Fibroblast of peridontal ligament (primary cell): Measurements from ENCODE around the gene SUN2.
"Not testable (repeated sequence)": the region's sequence is repeated elsewhere in the genome, so short reads cannot be mapped to it uniquely, and the experiment has no call there.

Experiments
- DNase-seq: peaks from one replicate; pipeline ENCODE4 v3.0.0-alpha.2; 2010; ENCODE audit errors: extremely low read depth

Gene SUN2, protein sequence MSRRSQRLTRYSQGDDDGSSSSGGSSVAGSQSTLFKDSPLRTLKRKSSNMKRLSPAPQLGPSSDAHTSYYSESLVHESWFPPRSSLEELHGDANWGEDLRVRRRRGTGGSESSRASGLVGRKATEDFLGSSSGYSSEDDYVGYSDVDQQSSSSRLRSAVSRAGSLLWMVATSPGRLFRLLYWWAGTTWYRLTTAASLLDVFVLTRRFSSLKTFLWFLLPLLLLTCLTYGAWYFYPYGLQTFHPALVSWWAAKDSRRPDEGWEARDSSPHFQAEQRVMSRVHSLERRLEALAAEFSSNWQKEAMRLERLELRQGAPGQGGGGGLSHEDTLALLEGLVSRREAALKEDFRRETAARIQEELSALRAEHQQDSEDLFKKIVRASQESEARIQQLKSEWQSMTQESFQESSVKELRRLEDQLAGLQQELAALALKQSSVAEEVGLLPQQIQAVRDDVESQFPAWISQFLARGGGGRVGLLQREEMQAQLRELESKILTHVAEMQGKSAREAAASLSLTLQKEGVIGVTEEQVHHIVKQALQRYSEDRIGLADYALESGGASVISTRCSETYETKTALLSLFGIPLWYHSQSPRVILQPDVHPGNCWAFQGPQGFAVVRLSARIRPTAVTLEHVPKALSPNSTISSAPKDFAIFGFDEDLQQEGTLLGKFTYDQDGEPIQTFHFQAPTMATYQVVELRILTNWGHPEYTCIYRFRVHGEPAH

DNA sequence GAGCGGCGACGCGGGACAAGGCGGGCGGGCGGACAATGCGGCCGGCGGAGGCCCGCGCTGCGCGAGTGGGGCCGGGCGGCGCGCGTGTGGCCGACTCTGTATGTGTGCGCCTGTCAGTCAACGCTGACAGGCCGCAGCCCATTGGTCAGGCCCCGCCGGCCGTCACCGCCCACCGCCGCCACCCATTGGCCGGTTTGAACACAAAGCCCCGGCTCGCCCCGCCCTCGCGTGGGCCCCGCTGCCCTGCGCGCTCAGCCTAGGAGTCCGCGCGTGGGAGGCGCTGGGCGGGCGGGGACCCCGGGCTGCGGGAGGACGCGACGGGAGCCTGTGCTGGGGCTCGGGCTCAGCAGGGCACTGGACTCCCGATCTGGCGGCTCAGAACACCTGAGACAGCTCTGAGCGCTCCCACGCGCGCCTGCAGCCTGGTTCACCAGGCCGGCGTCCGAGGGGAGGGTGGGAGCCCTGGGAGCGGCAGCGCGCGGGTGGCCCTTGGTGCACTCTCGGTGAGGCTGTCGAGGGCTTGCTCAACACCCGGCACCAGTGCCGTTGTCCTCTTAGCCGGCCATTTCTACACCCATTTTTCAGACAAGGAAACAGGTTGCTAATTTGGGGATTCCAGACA, at the start of gene SUN2:
Gene SUN2, minus strand, starts transcription at position 88 of the 622 bp plus-strand sequence. CDS start 3,370 bp downstream, outside the sequence.
- DNase-seq: peak; percentile 71

DNA sequence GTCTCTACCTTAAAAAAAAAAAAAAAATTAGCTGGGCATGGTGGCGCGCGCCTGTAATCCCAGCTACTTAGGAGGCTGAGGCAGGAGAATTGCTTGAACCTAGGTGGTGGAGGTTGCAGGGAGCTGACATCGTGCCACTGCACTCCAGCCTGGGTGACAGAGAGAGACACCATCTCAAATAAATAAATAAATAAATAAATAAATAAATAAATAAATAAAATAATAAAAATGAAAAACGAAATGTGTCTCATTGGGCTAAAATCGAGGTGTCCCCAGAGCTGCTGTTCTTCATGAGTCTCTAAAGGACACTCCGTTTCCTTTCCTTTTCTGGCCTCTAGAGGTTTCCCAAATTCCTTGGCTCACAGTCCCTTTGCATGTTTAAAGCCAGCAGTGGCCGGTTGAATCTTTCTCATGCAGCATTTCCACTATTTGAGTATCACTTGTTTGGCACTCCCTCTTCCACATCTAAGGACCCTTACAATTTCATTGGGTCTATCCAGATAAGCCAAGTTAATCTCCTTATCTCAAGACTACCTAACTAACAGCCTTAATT, 49.3 kb upstream of the SUN2 start:
- not testable (repeated sequence) for DNase-seq

DNA sequence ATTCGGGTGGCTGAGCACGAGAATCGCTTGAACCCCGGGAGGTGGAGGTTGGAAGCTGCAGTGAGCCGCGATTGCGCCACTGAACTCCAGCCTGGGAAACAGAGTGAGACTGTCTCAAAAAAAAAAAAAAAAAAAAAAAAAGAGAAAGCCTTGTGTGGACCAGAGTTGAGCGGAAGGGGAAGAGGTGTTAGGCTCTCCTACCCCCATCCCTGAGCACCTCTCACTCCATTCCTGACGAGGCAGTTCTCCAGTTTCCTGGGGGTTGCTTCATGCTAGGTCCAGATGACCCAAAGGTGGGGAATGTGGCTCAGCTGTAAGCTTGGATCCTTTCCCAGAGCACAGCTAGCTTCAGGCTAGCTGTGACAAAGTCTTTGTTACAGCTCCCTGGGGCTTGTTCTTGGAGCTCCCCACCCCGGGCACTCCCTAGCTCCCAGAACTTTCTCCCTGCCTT, 46.9 kb upstream of the SUN2 start:
- DNase-seq: peak; percentile 77

DNA sequence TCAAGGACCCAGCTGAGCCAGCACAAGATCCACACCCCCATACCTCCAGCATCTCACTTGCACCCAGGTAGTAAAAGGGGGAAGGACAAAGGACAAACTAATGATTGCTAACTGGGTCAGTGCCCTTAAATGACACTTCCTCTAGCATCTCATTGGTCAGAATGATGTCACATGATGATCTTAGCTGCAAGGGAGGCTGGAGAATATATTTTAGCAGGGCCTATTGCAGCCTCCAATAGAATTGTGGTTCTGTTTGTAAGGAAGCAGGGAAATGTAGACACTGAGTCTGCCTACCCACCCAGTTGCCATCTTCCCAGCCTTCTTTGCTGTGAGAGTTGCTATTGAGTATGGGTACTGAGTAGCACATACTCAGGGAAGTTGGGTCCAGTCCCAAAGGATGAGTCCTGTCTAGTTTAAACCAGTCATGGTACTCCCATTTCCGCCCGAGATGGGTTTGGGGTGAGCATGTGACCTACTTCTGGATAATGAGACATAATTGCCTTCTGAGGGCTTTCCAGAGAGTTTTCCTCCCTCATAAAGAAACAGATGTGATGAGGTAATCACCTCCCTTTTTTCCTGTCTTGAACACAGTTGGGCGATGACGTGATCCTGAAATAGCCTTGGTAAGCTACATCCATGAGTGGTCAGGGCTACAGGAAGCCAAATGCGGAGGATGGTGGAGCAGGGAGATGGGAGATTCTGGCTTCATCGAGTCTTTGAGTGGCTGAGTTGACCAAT, 43.6 kb upstream of the SUN2 start:
- peak; percentile 64 for DNase-seq

DNA sequence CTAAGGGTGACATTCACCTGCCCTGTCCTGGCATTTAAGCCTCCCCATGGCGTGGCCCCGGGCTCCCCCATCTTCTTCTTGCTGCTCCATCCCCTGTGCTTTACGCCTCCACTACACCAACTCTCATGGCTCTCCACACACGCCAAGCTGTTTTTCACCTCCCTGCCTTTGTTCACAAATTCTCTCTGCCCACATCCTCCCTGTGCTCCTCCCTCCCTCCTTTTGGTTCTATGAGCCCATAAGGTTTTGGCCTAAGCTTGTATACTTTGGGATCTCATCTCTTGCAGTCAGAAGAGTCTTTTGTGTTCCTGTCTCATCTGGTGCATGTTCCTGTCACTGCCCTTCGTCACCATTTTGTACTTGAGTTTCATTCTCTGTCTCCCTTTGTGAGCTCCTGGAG, 42.7 kb upstream of the SUN2 start:
- DNase-seq: no peak

DNA sequence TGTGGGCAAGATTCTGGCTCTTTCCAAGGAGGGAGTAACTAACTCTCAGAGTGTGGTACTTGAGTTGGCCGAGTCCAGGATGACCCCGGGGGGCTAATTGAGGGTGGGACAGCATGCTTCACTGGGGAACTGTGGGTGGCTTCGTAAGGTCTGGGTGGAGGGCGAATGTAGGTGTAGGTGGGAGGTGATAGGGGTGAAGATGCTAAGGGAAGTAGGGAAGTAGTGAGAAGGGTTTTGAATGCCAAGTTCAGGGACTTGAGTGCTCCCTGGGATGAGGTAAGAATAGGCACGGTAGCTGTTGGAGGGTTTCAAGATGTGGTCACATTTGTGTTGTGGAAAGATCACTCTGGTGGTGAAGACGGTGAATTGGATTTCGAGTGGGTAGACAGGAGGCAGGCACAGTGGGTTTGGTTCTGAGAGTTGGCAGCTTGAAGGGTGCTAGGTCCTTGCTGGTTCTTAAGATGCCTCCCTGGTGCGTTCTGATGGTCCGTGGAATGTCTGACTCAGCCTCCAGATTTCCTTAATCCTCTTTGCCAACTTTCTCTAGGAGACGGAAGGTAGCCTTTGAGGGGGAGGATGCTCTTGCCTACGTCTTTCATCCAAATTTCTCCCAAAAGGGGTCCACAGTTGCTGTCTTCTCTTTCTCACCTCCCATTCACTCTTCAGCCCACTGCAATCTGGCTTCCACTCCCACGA, 40.6 kb upstream of the SUN2 start:
- no peak for DNase-seq

DNA sequence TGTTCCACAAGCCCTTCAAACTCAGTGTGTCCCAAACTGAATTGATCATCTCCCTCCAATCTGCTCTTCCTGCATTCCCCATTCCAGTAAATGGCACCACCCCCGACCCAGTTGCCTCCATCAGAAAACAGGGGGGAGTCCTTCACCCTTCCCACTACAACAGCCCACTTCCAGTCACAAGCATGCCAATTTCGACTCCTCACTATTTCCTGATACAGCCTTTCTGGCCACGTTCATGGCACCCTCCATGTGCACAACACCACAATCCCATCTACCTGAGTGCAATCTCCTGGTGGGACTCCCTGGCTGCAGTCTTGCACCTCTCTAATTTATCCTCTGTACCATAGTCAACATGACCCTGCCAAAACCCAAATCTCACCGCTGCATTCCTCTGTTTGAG, 39.8 kb upstream of the SUN2 start:
- DNase-seq: no peak

DNA sequence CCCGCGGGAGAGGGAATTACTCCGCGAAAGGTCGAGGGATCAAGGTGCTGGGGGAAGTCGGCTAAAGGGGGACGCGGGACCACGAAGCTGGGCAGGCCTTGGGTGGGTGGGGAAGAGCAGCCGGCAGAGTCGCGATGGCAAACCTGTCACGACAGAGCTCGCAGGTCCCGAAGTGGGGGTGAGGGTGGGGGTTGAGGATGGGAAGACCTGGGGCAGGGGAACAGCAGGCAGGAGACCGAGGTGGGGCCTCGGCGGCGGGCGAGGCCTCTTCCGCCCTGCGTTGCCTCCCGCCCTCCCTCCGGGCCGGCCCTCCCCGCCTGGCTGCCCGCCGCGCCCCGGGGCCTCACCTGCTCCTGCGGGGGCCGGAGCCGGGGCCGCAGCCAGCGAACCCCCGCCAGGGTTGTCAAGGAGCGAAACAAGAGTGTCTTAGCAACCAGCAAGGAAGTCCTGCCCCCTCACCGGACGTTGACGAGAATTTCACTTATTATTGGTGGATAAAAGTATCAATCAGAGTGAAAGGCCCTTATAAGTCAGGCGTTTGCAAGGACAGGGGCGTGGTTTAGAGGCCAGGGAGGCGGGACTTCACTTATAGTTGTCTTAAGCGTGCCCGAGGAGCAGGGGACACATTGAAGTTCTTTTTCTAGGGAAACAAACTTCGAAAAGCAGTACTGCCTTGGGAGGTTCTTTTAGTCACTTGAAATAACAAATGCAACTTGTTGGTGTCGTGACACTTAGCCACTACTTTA, 38.1 kb upstream of the SUN2 start, which contains the start of gene DNAL4:
Gene DNAL4, minus strand, starts transcription at position 423 of the 746 bp plus-strand sequence. CDS start 11,412 bp downstream, outside the sequence.
- DNase-seq: peak; percentile 99

DNA sequence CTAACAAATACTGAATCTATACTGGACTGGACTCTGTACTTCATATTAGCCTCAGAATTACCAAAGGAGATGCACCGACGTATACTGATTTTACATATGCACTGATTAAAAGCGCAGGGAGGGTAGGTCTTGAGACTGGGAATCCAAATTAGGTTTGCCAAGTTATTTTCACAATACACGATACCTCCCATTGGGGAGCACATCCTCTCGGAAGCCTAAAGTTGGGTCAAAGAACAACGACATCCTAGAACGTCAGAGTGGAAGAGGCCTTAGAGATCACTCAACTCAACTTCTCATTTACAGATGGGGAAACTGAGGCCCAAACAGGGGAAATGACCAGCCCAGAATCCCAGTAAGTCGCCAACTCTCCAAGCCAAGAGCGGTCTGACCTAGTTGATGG, 37.5 kb upstream of the SUN2 start:
- DNase-seq: peak; percentile 11

DNA sequence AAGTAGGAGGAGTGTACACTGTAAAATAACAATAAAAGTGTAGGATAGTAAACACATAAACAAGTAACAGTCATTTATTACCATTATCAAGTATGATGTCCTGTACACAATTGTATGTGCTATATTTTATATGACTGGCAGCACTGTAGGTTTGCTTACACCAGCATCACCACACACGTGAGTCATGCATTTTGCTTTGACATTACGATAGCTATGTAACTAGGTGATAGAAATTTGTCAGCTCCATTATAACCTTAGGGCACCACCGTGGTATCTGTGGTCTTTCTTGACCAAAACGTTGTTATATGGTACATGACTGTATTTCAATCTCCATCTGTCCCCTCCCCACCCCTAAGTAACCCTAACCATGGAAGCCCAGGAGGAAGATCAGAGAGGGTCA, 37.0 kb upstream of the SUN2 start:
- no peak for DNase-seq

DNA sequence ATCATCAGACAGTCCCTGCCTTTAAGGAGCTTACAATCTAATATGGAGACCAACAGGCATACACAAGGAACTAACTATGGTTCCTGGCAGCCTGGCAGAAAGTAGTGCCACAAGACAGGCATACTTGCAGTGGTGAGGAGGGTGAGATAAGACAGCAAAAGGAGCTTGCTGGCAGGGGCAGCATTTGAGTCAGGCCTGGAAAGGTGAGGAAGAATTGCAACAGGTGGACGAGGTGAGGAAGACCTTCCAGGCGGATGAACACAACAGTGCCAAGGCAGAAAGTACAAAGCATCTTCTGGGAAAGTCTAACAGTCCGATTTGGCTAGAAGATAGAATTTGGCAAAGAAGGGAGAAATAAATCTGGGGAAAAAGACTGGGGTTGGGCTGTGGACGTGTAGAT, 33.8 kb upstream of the SUN2 start:
- DNase-seq: no peak

DNA sequence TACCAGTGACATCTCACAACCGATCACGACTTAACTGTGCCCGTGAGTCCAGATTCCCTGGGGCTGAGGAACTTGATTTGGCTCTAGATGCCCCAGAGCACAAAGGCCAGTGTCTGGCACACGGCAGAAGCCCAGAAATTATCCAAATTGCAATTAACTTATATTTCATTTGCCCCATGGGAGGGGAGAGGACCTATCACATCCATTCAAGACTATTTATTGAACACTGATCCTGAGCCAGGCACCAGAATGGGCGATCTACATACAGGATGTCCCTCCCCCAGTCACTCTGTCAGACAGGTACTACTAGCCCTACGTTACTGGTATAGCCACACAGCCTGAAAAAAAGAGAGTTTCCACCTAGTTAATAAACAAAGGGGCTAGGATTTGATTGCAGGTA, 33.0 kb upstream of the SUN2 start:
- no peak for DNase-seq

DNA sequence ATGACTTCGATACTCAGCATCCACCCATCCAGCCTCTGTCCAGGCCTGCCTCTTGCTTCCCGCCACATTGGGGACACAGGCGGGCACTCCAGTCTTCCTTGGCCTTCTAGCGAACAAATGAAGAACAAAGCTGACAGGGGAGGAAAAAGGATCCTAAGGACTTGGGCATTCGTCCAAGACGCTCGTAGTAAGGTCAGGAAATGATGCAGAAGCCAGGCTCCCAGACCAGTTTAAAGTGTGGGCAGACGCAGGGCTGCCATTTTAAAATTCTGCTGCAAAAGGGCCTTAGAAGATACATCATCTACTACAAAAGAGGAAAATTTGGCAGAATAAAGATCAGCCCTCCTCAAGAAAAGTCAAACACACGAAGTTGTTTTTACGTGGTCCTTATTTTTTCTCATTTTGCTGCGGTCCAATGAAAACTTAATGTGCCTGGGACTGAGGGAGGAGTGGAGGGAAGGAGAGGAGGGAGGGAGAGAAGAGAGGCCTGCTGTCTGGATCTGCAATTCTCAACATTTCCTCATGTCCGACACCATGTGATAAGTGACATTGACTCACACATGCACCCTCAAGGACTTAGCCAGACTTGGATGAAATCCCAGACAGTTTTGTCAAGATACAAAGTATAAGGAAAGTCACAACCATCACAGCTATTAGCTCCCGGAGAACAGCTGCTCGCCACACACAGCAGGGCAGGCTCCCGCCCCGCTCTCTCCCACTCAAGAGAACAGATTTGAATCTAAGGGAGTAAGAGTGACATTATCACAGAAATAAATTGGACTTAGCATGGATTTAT, 32.4 kb upstream of the SUN2 start:
- peak; percentile 92 for DNase-seq

DNA sequence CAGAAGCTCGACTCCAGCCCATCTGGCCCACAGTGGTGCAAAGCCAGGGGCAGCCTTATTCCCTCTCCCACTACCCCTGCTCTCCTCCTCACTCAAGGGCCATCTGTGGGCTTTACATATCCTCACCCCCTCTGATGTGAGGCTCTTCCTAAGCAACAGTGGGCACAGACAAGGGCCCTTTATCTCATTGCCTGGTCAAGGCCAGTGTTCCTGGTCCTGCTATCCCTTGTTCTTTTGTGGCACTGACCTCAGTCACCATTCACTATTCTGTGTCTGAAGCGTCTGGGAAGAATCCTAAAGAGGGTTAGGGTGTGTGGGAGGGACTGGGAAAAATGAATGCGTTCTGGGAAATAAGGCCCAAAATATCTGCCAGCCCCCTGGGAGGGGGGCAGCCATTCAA, 30.8 kb upstream of the SUN2 start:
- DNase-seq: no peak

DNA sequence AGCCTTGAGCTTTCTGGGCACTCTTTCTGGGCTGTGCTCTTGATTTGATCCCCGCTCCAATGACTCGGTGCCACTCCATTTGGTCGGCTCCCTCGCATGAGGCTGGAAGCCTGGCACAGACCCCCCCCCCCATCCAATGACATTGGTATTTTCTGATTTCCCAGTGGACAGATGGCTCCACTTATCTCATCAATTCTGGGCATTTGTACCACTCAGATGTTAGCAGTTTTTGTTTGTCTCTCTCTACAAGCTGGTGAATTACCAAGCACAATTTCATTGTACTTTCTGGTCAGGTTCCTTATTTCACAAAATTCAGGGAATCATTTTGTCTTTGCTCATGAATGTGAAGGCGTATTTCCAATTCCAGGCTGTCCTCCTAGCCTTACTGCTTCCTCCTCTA, 29.1 kb upstream of the SUN2 start:
- DNase-seq: no peak

DNA sequence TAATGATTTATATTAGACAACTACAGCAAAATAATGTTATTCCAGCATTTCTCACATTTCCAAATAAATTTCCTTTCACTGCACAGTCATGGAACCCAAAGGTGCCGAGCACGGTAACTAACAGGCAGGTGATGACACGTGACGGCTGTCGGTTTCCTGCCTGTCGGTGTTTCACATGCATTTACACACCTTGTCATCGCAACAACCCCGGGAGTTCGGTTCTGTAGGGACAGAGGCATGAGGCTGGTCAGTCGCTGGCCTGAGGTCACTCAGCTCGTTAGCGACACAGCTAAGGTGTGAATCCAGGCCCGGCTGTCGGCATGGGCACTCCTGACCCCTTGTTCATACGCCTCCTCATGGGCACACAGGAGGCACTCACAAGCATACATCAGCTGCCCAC, 28.2 kb upstream of the SUN2 start:
- no peak for DNase-seq

DNA sequence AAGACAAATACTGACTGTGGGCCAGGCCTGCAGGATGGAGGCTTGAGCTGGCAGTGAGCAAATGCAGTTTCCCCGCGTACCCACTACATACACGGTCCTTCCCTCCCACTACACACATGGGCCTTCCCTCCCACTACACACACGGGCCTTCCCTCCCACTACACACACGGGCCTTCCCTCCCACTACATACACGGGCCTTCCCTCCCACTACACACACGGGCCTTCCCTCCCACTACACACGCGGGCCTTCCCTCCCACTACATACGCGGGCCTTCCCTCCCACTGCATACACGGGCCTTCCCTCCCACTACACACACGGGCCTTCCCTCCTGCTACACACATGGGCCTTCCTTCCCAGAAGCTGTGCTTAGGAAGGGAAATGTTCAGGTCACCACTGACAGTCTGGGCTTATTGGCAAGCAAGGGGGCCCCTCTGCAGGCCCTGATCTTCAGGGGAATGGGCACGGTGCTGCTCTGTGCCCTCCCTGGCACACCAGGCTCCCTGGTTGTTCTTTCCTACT, 27.4 kb upstream of the SUN2 start:
- DNase-seq: no peak

DNA sequence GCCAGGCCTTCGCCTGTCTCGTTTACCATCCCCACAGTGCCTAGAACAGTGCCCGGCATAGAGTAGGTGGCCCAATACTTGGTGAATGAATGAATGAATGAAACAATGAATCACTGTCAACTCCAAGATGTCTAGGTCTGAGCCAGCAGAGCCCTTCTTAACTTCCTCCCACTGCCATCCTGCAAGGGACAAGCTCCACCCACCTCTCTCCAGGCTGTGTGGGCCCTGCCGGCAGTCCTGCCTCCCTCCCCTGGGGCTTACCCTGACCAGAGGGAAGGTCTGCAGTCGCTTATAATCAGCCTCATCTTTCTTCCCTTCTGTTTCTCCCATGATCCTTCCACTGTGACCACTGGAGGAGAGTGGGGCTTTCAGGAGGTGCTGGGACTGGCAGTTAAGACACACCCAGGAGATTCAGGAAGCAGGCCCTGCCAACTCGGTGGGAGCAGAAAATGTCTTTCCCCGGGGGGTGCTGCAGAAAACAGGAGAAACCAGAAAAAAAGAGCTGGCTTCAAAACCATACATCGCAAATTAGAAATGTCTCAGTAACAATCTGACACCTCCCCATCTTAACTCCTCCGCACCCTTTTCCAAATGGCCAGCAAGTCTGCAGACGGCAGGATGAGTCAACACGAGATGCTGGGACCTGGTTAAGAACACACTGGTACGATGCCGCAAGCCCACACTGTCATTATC, 26.8 kb upstream of the SUN2 start:
- peak; percentile 59 for DNase-seq

DNA sequence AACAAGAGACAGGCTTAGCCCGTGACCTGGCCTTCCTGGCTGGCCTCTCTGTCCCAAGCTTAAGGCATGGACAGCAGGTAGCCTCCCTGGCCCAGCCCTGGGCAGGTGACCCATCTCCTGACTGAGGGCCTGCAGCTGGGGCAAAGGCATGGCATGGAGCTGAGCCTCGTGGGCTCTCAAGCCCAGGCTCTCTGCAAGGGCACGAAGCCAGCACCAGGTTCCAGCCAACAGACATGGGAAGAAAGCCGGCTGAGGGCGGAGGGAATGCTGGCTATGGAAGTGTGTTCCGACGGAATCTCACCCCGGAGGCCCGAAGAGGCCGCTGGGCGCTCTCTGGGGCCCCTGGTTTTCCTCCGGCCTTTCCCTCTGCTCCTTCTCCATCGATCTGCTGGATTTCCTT, 25.2 kb upstream of the SUN2 start:
- DNase-seq: no peak
